ENCODE measurements around the gene NUFIP2. TPM values are rescaled to one million over a fixed set of nuclear protein-coding genes. Genes with fewer than 3 reads are reported as not detected.

The NUFIP2 gene
- total and polyA plus RNA-seq, 2 donors (not counting 3 experiments of a cell fraction or from before 2014, with no cell fraction given), result 27.2 to 51.1 TPM

GRCh38 chr17:29252101-29252791, 41.7 kb downstream of the NUFIP2 start:
- H3K27me3 ChIP-seq (ENCODE audit: control insufficient read depth in 2 of 2, insufficient read depth in 2 of 2, low read length in 2 of 2), result no peaks in the 10 kb centered on the region
- POLR2A ChIA-PET, result no interaction called here
- H3K9ac ChIP-seq (replicated peaks; ENCODE audit: extremely low read depth, insufficient read depth, low read length), result no peak overlapping the region
- no TSS peak for BruUV-seq (replicated peaks)
- H3K4me3 ChIP-seq (replicated peaks in 1 of 3; ENCODE audit: insufficient read depth in 1 of 3, low read depth in 1 of 3, low read length in 3 of 3), result no peak overlapping the region
- CTCF ChIA-PET, result interaction anchor here (0.8 to 4.1 kb wide), 12 partner anchors 10 to 104 kb away, joined by 3 to 42 read pairs (median 4); no protein-coding TSS in a partner anchor
- no peak overlapping the region for H2AFZ ChIP-seq (ENCODE audit: low read depth, low read length)
- FAIRE-seq (no peak), DNase-seq (ENCODE audit: low read depth, low spot score) (peak; percentile 51)
- no peaks in the 10 kb centered on the region for H3K9me1 ChIP-seq (replicated peaks; ENCODE audit: control insufficient read depth, extremely low read depth, insufficient read depth, low read length)
- intact Hi-C loops (cut with micrococcal nuclease), result no loop called here
- H3K79me2 ChIP-seq (ENCODE audit: control insufficient read depth, insufficient read depth, low read length), result no peaks in the 10 kb centered on the region
- no peaks in the 10 kb centered on the region for H3K36me3 ChIP-seq (ENCODE audit: control insufficient read depth in 2 of 2, extremely low read depth in 1 of 2, insufficient read depth in 2 of 2, low read length in 2 of 2)
- TF ChIP-seq GATA2 (IDR thresholded peaks at IDR 0.05; ENCODE audit: insufficient read depth, insufficient read length, low read depth, low read length) (no peak), CTCF (IDR thresholded peaks at IDR 0.05; ENCODE audit: extremely low read depth in 1 of 2, insufficient read depth in 1 of 2, low read depth in 1 of 2, low read length in 2 of 2) (peak; percentile 37 to 42)
- no peak overlapping the region for H3K4me2 ChIP-seq (ENCODE audit: insufficient read depth, low read length)
- H3K27ac ChIP-seq (ENCODE audit: insufficient read depth, low read depth, low read length), result no peak overlapping the region
- H4K20me1 ChIP-seq (replicated peaks; ENCODE audit: control insufficient read depth, extremely low read depth, insufficient read depth, low read length), result peaks cover 6% of the 10 kb centered on the region
- dilution Hi-C loops (cut with MboI; ENCODE audit: extremely low pct_ligation_motif_present, low sequenced_read_pairs), result no loop called here
- H3K9me3 ChIP-seq (replicated peaks; ENCODE audit: control insufficient read depth, insufficient read depth, low read length), result no peaks in the 10 kb centered on the region
- H3K4me1 ChIP-seq (ENCODE audit: control insufficient read depth, extremely low read depth, insufficient read depth, low read length), result peaks cover 24% of the 10 kb centered on the region

GRCh38 chr17:29251184-29251583, 42.8 kb downstream of the NUFIP2 start:
- Histone ChIP-seq H3K36me3 (ENCODE audit: control insufficient read depth in 2 of 2, extremely low read depth in 1 of 2, insufficient read depth in 2 of 2, low read length in 2 of 2) (no peaks in the 10 kb centered on the region), H3K4me2 (ENCODE audit: insufficient read depth, low read length) (no peak overlapping the region), H3K4me1 (ENCODE audit: control insufficient read depth, extremely low read depth, insufficient read depth, low read length) (peaks cover 13% of the 10 kb centered on the region), H4K20me1 (replicated peaks; ENCODE audit: control insufficient read depth, extremely low read depth, insufficient read depth, low read length) (peaks cover 6% of the 10 kb centered on the region), H2AFZ (ENCODE audit: low read depth, low read length) (no peak overlapping the region), H3K4me3 (replicated peaks in 1 of 3; ENCODE audit: insufficient read depth in 1 of 3, low read depth in 1 of 3, low read length in 3 of 3) (no peak overlapping the region), H3K79me2 (ENCODE audit: control insufficient read depth, insufficient read depth, low read length) (no peaks in the 10 kb centered on the region), H3K9ac (replicated peaks; ENCODE audit: extremely low read depth, insufficient read depth, low read length) (no peak overlapping the region), H3K9me3 (replicated peaks; ENCODE audit: control insufficient read depth, insufficient read depth, low read length) (no peaks in the 10 kb centered on the region), H3K27me3 (ENCODE audit: control insufficient read depth in 2 of 2, insufficient read depth in 2 of 2, low read length in 2 of 2) (no peaks in the 10 kb centered on the region), H3K9me1 (replicated peaks; ENCODE audit: control insufficient read depth, extremely low read depth, insufficient read depth, low read length) (no peaks in the 10 kb centered on the region), H3K27ac (ENCODE audit: insufficient read depth, low read depth, low read length) (no peak overlapping the region)
- BruUV-seq (replicated peaks), result no TSS peak
- CTCF ChIA-PET, result interaction anchor here (0.9 to 4.1 kb wide), 12 partner anchors 9 to 127 kb away, joined by 3 to 42 read pairs (median 3); partner anchors contain the start of gene MYO18A
- POLR2A ChIA-PET, result no interaction called here
- TF ChIP-seq JUN (IDR thresholded peaks at IDR 0.05; ENCODE audit: borderline replicate concordance, insufficient read depth, insufficient read length, low read depth) (no peak), CTCF (IDR thresholded peaks at IDR 0.05; ENCODE audit: extremely low read depth in 1 of 2, insufficient read depth in 1 of 2, low read depth in 1 of 2, low read length in 2 of 2) (no peak), POLR2AphosphoS5 (IDR thresholded peaks at IDR 0.05; ENCODE audit: insufficient read depth, low read depth, low read length) (no peak), MYC (IDR thresholded peaks at IDR 0.05; ENCODE audit: low read depth, low read length) (no peak), GATA2 (IDR thresholded peaks at IDR 0.05; ENCODE audit: insufficient read depth, insufficient read length, low read depth, low read length) (no peak), POLR2A (IDR thresholded peaks at IDR 0.05; ENCODE audit: low read depth, low read length) (no peak), FOS (IDR thresholded peaks at IDR 0.05; ENCODE audit: borderline replicate concordance, insufficient read depth, low read length) (no peak), EZH2 (IDR thresholded peaks at IDR 0.05; ENCODE audit: borderline replicate concordance, low read depth, low read length, severe bottlenecking) (no peak), MAX (IDR thresholded peaks at IDR 0.05; ENCODE audit: insufficient read depth, insufficient read length) (no peak)
- intact Hi-C loops (cut with micrococcal nuclease) (no loop called here), dilution Hi-C loops (cut with MboI; ENCODE audit: extremely low pct_ligation_motif_present, low sequenced_read_pairs) (no loop called here)
- no peak for DNase-seq (ENCODE audit: low read depth, low spot score)
- FAIRE-seq, result no peak
